Keratinocyte (primary cell): Measurements from ENCODE around the gene TMC1.

Experiments
- EZH2 ChIP-seq: IDR thresholded peaks from one replicate; pipeline ENCODE4 v1.6.1; 2012; ENCODE audit warnings: inconsistent platforms, mild to moderate bottlenecking, low read length, moderate library complexity
- TF ChIP-seq, protein P1 (sequence below), 3 experiments: IDR thresholded peaks in 1 of 3; conservative IDR thresholded peaks in 1 of 3; optimal IDR thresholded peaks in 1 of 3; 2 replicates in 2 of 3; 3 replicates in 1 of 3; pipeline versions ENCODE3 to v1.5.1; 2011; ENCODE audit warnings: low read length in 3 of 3, mild to moderate bottlenecking in 3 of 3, moderate library complexity in 2 of 3, control low read depth in 1 of 3, inconsistent platforms in 1 of 3; ENCODE audit not compliant: insufficient read depth in 2 of 3; ENCODE audit errors: extremely low read depth in 1 of 3

DNA sequence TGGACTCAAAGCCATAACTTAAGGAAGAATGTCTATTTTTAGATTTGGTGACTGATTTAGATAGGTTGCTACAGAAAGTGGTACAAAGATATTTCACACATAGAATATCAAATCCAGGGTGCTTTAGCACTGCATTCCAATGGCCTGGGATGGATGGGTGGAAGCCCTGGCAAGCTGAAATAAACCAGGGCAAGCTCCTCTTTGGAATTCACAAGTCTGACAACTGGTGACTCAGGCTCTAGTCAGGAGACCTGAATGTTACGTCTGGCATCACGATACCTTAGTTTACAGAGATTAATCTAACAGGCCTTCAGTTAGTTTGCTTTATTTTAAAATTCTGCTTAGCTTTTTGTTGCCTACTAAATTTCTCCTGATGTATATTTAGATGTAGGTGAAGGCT is 144.0 kb downstream of the TMC1 start:
- TF ChIP-seq, protein P1, sequence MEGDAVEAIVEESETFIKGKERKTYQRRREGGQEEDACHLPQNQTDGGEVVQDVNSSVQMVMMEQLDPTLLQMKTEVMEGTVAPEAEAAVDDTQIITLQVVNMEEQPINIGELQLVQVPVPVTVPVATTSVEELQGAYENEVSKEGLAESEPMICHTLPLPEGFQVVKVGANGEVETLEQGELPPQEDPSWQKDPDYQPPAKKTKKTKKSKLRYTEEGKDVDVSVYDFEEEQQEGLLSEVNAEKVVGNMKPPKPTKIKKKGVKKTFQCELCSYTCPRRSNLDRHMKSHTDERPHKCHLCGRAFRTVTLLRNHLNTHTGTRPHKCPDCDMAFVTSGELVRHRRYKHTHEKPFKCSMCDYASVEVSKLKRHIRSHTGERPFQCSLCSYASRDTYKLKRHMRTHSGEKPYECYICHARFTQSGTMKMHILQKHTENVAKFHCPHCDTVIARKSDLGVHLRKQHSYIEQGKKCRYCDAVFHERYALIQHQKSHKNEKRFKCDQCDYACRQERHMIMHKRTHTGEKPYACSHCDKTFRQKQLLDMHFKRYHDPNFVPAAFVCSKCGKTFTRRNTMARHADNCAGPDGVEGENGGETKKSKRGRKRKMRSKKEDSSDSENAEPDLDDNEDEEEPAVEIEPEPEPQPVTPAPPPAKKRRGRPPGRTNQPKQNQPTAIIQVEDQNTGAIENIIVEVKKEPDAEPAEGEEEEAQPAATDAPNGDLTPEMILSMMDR (optimal IDR thresholded peaks at IDR 0.05 in 1 of 3, IDR thresholded peaks at IDR 0.05 in 1 of 3, conservative IDR thresholded peaks at IDR 0.05 in 1 of 3; ENCODE audit: extremely low read depth in 1 of 3, insufficient read depth in 2 of 3, low read length in 3 of 3), result no peak
- no peak for TF ChIP-seq EZH2
